Astrocyte (in vitro differentiated cells and primary cell): ENCODE data around the gene ZBTB7B. TPM values are rescaled to one million over a fixed set of nuclear protein-coding genes. Genes with fewer than 3 reads are reported as not detected.
A peak's percentile ranks its signal among the peaks of the same experiment; 100 is the strongest.

ENCODE experiments used
- DNase-seq: peaks from one replicate; pipeline ENCODE4 v3.0.0-alpha.2; 2010; ENCODE audit warnings: low read depth
- FAIRE-seq: peaks from 2 replicates; lab custom pipeline; 2011; peaks lifted over from hg19 to GRCh38; lab: Jason Lieb, UNC
- H2AFZ ChIP-seq: 2 replicates; pipeline ENCODE4 v1.6.0; 2012; ENCODE audit warnings: low read depth, low read length, inconsistent platforms
- H3K27ac ChIP-seq: 2 replicates; pipeline ENCODE4 v1.5.1; 2011; ENCODE audit warnings: low read depth, low read length, inconsistent platforms
- H3K27me3 ChIP-seq: 2 replicates; pipeline ENCODE4 v1.6.0; 2011; ENCODE audit warnings: low read length, inconsistent platforms; ENCODE audit not compliant: insufficient read depth
- H3K36me3 ChIP-seq: 2 replicates; pipeline ENCODE4 v1.5.1; 2011; ENCODE audit warnings: low read length, inconsistent platforms; ENCODE audit not compliant: insufficient read depth
- H3K4me1 ChIP-seq: 2 replicates; pipeline ENCODE4 v1.5.1; 2011; ENCODE audit warnings: low read length, inconsistent platforms; ENCODE audit not compliant: insufficient read depth
- H3K4me2 ChIP-seq: 2 replicates; pipeline ENCODE4 v1.6.0; 2012; ENCODE audit warnings: low read length, inconsistent platforms
- H3K4me3 ChIP-seq: 2 replicates; pipeline ENCODE4 v1.5.1; 2011; ENCODE audit warnings: low read depth, mild to moderate bottlenecking, low read length, inconsistent platforms; ENCODE audit not compliant: insufficient read depth
- H3K79me2 ChIP-seq: 2 replicates; pipeline ENCODE4 v1.6.0; 2012; ENCODE audit warnings: mild to moderate bottlenecking, low read length, inconsistent platforms; ENCODE audit not compliant: insufficient read depth
- H3K9ac ChIP-seq: 2 replicates; pipeline ENCODE4 v1.6.0; 2012; ENCODE audit warnings: mild to moderate bottlenecking, low read length, inconsistent platforms
- H3K9me3 ChIP-seq: 2 replicates; pipeline ENCODE4 v1.5.1; 2012; ENCODE audit warnings: low read depth, mild to moderate bottlenecking, low read length, inconsistent platforms; ENCODE audit not compliant: insufficient read depth
- H4K20me1 ChIP-seq: 2 replicates; pipeline ENCODE4 v1.6.0; 2012; ENCODE audit warnings: low read length, inconsistent platforms; ENCODE audit not compliant: insufficient read depth
- H3K27ac Mint-ChIP-seq: one replicate; pipeline ENCODE4 v1.8.0; 2021; ENCODE audit warnings: mild to moderate bottlenecking, mixed read lengths; ENCODE audit not compliant: unreplicated experiment
- H3K27me3 Mint-ChIP-seq: one replicate; pipeline ENCODE4 v1.8.0; 2021; ENCODE audit warnings: low read depth, mixed read lengths; ENCODE audit not compliant: unreplicated experiment
- H3K36me3 Mint-ChIP-seq: one replicate; pipeline ENCODE4 v1.8.0; 2021; ENCODE audit warnings: low read depth, mixed read lengths; ENCODE audit not compliant: unreplicated experiment
- H3K4me1 Mint-ChIP-seq: one replicate; pipeline ENCODE4 v1.8.0; 2021; ENCODE audit warnings: low read depth, mixed read lengths; ENCODE audit not compliant: unreplicated experiment
- H3K4me3 Mint-ChIP-seq: one replicate; pipeline ENCODE4 v1.8.0; 2021; ENCODE audit warnings: mild to moderate bottlenecking, moderate library complexity, mixed read lengths; ENCODE audit not compliant: unreplicated experiment
- H3K9me3 Mint-ChIP-seq: one replicate; pipeline ENCODE4 v1.8.0; 2021; ENCODE audit warnings: mild to moderate bottlenecking, mixed read lengths; ENCODE audit not compliant: unreplicated experiment
- EZH2 ChIP-seq: IDR thresholded peaks from 2 replicates; pipeline ENCODE4 v1.6.1; 2012; ENCODE audit warnings: mild to moderate bottlenecking, low read length, inconsistent platforms; ENCODE audit not compliant: insufficient read depth
- total RNA-seq: library from RNA; stranded (reverse); gene quantifications from 2 replicates; pipeline ENCODE4 v1.2.1, GENCODE V29; 2021
- TF ChIP-seq, protein P1 (sequence below): IDR thresholded peaks from 2 replicates; pipeline ENCODE4 v1.5.1; 2011; ENCODE audit warnings: low read depth, mild to moderate bottlenecking, inconsistent platforms, low read length, moderate library complexity; ENCODE audit not compliant: insufficient read depth

The ZBTB7B gene
- total RNA-seq, 1 donor from 2014 or later, result 46.1 TPM

DNA sequence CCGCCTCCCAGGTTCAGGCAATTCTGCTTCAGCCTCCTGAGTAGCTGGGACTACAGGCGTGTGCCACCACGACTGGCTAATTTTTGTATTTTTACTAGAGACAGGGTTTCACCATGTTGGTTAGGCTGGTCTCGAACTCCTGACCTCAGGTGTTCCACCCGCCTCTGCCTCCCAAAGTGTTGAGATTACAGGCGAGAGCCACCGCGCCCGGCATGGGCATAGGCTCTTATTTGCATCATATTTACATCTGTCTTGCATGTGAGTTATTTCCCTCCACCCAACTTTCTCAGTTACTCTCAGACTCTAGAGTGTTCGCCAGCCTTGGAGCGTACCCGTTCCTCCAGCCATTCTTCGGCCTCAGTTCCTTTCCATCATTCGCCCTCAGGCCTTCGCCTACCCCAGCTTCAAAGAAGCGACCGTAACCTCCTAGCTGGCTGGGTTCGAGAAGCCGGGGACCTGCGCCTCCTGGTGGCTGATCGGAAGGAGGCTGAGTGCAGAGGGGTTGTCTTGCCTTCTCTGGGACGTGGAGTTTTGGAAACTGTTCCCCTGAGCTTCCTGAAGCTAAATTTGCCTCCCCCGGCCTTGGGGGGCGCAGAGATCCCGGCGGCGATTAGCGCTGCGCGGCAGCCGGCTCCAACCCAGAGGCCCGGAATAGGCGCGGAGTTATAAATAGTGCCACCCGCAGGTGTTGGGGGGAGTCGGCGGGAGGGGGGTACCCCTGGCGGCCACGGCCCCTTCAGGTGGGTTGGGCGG lies 3.6 kb upstream of the ZBTB7B start:
- Histone ChIP-seq H3K79me2 (peaks cover 11% of the 10 kb centered on the region), H3K4me3 (peak overlapping the region; percentile 21), H3K4me2 (peak overlapping the region; percentile 92), H3K36me3 (no peaks in the 10 kb centered on the region), H3K27me3 (no peaks in the 10 kb centered on the region), H4K20me1 (no peaks in the 10 kb centered on the region), H3K9me3 (no peaks in the 10 kb centered on the region), H3K27ac (no peak overlapping the region), H2AFZ (no peak overlapping the region), H3K9ac (peak overlapping the region; percentile 36), H3K4me1 (peaks cover 13% of the 10 kb centered on the region)
- H3K27me3 Mint-ChIP-seq, result no peaks in the 10 kb centered on the region
- no peaks in the 10 kb centered on the region for H3K36me3 Mint-ChIP-seq
- peak overlapping the region; percentile 79 for H3K27ac Mint-ChIP-seq
- FAIRE-seq (no peak), DNase-seq (no peak)
- peak overlapping the region; percentile 71 for H3K4me3 Mint-ChIP-seq
- H3K9me3 Mint-ChIP-seq, result no peaks in the 10 kb centered on the region
- TF ChIP-seq EZH2, result no peak
- TF ChIP-seq, protein P1, sequence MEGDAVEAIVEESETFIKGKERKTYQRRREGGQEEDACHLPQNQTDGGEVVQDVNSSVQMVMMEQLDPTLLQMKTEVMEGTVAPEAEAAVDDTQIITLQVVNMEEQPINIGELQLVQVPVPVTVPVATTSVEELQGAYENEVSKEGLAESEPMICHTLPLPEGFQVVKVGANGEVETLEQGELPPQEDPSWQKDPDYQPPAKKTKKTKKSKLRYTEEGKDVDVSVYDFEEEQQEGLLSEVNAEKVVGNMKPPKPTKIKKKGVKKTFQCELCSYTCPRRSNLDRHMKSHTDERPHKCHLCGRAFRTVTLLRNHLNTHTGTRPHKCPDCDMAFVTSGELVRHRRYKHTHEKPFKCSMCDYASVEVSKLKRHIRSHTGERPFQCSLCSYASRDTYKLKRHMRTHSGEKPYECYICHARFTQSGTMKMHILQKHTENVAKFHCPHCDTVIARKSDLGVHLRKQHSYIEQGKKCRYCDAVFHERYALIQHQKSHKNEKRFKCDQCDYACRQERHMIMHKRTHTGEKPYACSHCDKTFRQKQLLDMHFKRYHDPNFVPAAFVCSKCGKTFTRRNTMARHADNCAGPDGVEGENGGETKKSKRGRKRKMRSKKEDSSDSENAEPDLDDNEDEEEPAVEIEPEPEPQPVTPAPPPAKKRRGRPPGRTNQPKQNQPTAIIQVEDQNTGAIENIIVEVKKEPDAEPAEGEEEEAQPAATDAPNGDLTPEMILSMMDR, result peak; percentile 85
- peaks cover 16% of the 10 kb centered on the region for H3K4me1 Mint-ChIP-seq

DNA sequence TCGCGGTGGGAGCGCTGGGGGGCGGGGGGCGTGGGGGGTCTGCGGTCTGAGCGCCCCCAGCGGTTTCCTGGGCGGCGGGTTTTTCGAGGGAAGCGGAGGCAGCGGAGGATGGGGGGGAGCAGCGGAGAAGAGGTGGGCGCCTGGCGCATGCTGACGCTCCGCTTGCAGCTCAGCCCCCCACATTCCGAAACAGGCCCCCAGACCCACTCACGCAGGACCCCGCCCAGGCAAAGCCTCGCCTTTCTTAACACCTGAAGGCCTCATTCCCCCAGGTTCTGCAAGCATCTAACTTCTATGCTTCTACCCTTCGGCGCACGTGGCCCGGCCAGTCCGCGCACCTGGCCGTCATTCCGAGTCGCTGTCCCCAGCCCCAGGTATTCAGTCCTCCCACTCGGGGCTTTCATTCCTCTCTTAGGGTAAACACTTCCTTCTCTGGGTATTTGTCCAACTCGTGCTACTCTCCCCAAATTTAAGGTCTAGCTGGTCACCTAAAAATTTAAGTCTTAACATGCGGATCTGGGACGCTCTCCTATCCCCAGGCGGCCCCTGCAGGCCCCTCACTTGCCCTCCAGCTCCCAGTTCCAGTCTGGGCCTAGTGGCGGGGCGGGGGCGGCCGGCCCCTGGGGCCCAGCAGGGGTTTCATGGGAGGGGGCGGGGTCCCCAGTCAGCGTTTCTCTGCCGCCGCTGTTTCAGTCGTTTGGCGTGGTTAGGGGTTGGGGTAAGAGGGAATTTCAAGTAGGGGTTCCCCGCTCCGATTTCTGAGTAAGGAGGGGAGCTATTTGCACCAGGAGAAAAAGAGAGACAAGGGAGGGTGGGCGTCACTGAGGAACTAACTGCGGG lies 2.8 kb upstream of the ZBTB7B start:
- peak overlapping the region; percentile 87 for H3K4me3 Mint-ChIP-seq
- H4K20me1 ChIP-seq, result no peaks in the 10 kb centered on the region
- no peaks in the 10 kb centered on the region for H3K27me3 ChIP-seq
- peaks cover 21% of the 10 kb centered on the region for H3K4me1 ChIP-seq
- H3K36me3 Mint-ChIP-seq, result peaks cover 3% of the 10 kb centered on the region
- FAIRE-seq (no peak), DNase-seq (no peak)
- peak overlapping the region; percentile 29 for H2AFZ ChIP-seq
- H3K36me3 ChIP-seq, result no peaks in the 10 kb centered on the region
- H3K4me2 ChIP-seq, result peak overlapping the region; percentile 92
- H3K4me3 ChIP-seq, result peak overlapping the region; percentile 49
- H3K79me2 ChIP-seq, result peaks cover 19% of the 10 kb centered on the region
- H3K27ac Mint-ChIP-seq, result peak overlapping the region; percentile 93
- H3K9me3 ChIP-seq, result no peaks in the 10 kb centered on the region
- H3K27ac ChIP-seq, result peak overlapping the region; percentile 10
- H3K9ac ChIP-seq, result peak overlapping the region; percentile 48
- TF ChIP-seq, protein P1, result no peak
- no peak for TF ChIP-seq EZH2
- H3K27me3 Mint-ChIP-seq, result no peaks in the 10 kb centered on the region
- H3K4me1 Mint-ChIP-seq, result peaks cover 20% of the 10 kb centered on the region
- H3K9me3 Mint-ChIP-seq, result no peaks in the 10 kb centered on the region
